Esophagus squamous epithelium (tissue), 5 donors: ENCODE measurements around the gene TRIM29. TPM values are rescaled to one million over a fixed set of nuclear protein-coding genes. Genes with fewer than 3 reads are reported as not detected.

Experiments used
- DNase-seq: peaks from one replicate; lab custom pipeline; 2025; lab: John Stamatoyannopoulos, UW
- H3K27ac ChIP-seq, 4 donors: fragments of 200-600 bp; sonication (generic); one replicate each; pipeline ENCODE4 v1.5.1; 2016 to 2019; ENCODE audit warnings: mild to moderate bottlenecking in 1 of 4
- H3K27me3 ChIP-seq, 4 donors: fragments of 200-600 bp; sonication (generic); 1 replicate in 3 of 4; 2 replicates in 1 of 4; pipeline versions ENCODE4 v1.5.1 to v1.6.0; 2017 to 2021; ENCODE audit warnings: antibody characterized with exemption in 1 of 4
- H3K36me3 ChIP-seq, 3 donors: fragments of 200-600 bp; sonication (generic); one replicate each; pipeline ENCODE4 v1.5.1; 2016 to 2019
- H3K4me1 ChIP-seq, 3 donors: fragments of 200-600 bp; sonication (generic); one replicate each; pipeline ENCODE4 v1.5.1; 2017 to 2019
- H3K4me3 ChIP-seq, 4 donors: fragments of 200-600 bp; sonication (generic); 1 replicate in 3 of 4; 2 replicates in 1 of 4; pipeline ENCODE4 v1.5.1; 2016 to 2019; ENCODE audit warnings: mild to moderate bottlenecking in 2 of 4, moderate library complexity in 1 of 4
- H3K9me3 ChIP-seq, 3 donors: fragments of 200-600 bp; sonication (generic); one replicate each; pipeline ENCODE4 v1.5.1; 2016 to 2019
- POLR2A ChIP-seq, 4 donors: fragments of 450-650 bp; IDR thresholded peaks; one replicate each; pipeline ENCODE4 v1.6.1; 2017; ENCODE audit warnings: antibody characterized with exemption in 4 of 4, mild to moderate bottlenecking in 4 of 4, moderate library complexity in 3 of 4
- WGBS, 2 donors: methylation state at CpG; one replicate each; pipeline ENCODE4 v1.1.5; 2018; 5-methylcytosine and 5-hydroxymethylcytosine counted together
- intact Hi-C: fragments of 100-400 bp; cut with DNase I; formaldehyde crosslinking; loops from one replicate; pipeline ENCODE4 v1.15.0; 2022
- total RNA-seq, 4 donors: library from RNA; depleted of rRNA; stranded (reverse); fragments of >200 nt; gene quantifications; one replicate each; pipeline ENCODE4 v1.1.0, GENCODE V29; 2016
- TF ChIP-seq, protein P1 (sequence below), 6 experiments: fragments of 450-650 bp in 4 of 6; fragments of 200-600 bp in 2 of 6; sonication (generic) in 2 of 6; IDR thresholded peaks; one replicate each; pipeline ENCODE4 v1.5.1; 2016 to 2019; ENCODE audit warnings: antibody characterized with exemption in 6 of 6, mild to moderate bottlenecking in 4 of 6, moderate library complexity in 4 of 6
- donor health status: DM: yes; HTN: yes; CAD: no.

TRIM29 gene
- total RNA-seq, 4 donors from 2014 or later, result 691 to 1,472 (median 816) TPM

GRCh38 chr11:120063686-120064340 lies 74.1 kb downstream of the TRIM29 start:
- Histone ChIP-seq H3K9me3 (no peaks in the 10 kb centered on the region), H3K4me3 (no peak overlapping the region), H3K27me3 (peaks cover 0 to 30% (median 0%) of the 10 kb centered on the region in 4 donors), H3K36me3 (no peaks in the 10 kb centered on the region), H3K27ac (peak overlapping the region in 1 of 4 donors; percentile 33), H3K4me1 (peaks cover 0 to 36% (median 6%) of the 10 kb centered on the region in 3 donors)
- 65% methylated on average over 6 to 7 of the region's 7 CpGs for WGBS, 2 donors
- TF ChIP-seq POLR2A (IDR thresholded peaks at IDR 0.05), result no peak
- TF ChIP-seq, protein P1, sequence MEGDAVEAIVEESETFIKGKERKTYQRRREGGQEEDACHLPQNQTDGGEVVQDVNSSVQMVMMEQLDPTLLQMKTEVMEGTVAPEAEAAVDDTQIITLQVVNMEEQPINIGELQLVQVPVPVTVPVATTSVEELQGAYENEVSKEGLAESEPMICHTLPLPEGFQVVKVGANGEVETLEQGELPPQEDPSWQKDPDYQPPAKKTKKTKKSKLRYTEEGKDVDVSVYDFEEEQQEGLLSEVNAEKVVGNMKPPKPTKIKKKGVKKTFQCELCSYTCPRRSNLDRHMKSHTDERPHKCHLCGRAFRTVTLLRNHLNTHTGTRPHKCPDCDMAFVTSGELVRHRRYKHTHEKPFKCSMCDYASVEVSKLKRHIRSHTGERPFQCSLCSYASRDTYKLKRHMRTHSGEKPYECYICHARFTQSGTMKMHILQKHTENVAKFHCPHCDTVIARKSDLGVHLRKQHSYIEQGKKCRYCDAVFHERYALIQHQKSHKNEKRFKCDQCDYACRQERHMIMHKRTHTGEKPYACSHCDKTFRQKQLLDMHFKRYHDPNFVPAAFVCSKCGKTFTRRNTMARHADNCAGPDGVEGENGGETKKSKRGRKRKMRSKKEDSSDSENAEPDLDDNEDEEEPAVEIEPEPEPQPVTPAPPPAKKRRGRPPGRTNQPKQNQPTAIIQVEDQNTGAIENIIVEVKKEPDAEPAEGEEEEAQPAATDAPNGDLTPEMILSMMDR (IDR thresholded peaks at IDR 0.05), result no peak
- DNase-seq, result no peak
- intact Hi-C loops, result no loop called here

DNA sequence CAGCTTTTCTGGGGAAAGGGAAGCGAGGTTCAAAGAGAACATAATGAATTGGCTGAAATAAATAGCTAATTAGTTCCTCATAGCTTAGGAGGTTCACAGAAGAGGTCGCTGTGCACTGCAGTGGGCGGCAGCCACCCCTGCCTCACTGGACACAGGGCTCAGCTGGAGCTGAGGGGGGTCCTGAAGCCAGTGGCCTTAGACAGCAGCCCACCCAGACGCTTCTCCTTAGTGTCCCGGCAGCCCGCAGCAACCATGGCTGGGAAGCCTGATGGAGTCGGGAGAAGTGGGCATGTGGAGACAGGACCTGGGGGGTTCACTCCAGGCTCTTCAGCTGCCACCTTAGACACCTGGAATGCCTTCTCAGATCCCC lies 75.4 kb downstream of the TRIM29 start:
- intact Hi-C loops, result no loop called here
- no peaks in the 10 kb centered on the region for H3K9me3 ChIP-seq
- no peaks in the 10 kb centered on the region for H3K36me3 ChIP-seq
- H3K4me1 ChIP-seq, result peaks cover 7 to 42% (median 10%) of the 10 kb centered on the region in 3 donors
- peaks cover 0 to 20% (median 0%) of the 10 kb centered on the region in 4 donors for H3K27me3 ChIP-seq
- no peak overlapping the region for H3K27ac ChIP-seq
- no peak overlapping the region for H3K4me3 ChIP-seq
- WGBS, 2 donors, result 30 to 32% methylated on average over 7 of the region's 7 CpGs
- TF ChIP-seq, protein P1 (IDR thresholded peaks at IDR 0.05), result no peak
- TF ChIP-seq POLR2A (IDR thresholded peaks at IDR 0.05), result no peak
- no peak for DNase-seq

- Histone ChIP-seq H3K4me1 (peaks cover 10 to 47% (median 10%) of the 10 kb centered on the region in 3 donors), H3K9me3 (no peaks in the 10 kb centered on the region), H3K4me3 (no peak overlapping the region), H3K27ac (no peak overlapping the region), H3K27me3 (peaks cover 0 to 15% (median 0%) of the 10 kb centered on the region in 4 donors), H3K36me3 (no peaks in the 10 kb centered on the region)
- no peak for DNase-seq
- no peak for TF ChIP-seq POLR2A (IDR thresholded peaks at IDR 0.05)
- TF ChIP-seq, protein P1 (IDR thresholded peaks at IDR 0.05), result peak in 1 of 6 experiments; percentile 11
- WGBS, 2 donors, result 26 to 33% methylated on average over 19 to 21 of the region's 28 CpGs
- intact Hi-C loops, result no loop called here
Measured at GRCh38 chr11:120061761-120062560, 76.0 kb downstream of the TRIM29 start.

Other genes with a start within 250 kb of the TRIM29 start
- gene OAF, start 72.9 kb upstream of the TRIM29 start, total RNA-seq, result 10 to 100 TPM in 3 of 4 donors, 1 to 10 TPM in 1; 7.4 to 49.0 (median 14.3) TPM
- 1 to 10 TPM in 3 of 4 donors, not detected in 1; 1.1 to 2.9 (median 1.5) TPM for gene POU2F3, start 102.0 kb upstream of the TRIM29 start, total RNA-seq
- gene TLCD5, start 187.2 kb upstream of the TRIM29 start, total RNA-seq, result 1 to 10 TPM in 1 of 4 donors, under 1 TPM in 3; 0.23 to 3.2 (median 0.43) TPM
- gene ARHGEF12, start 198.3 kb upstream of the TRIM29 start, total RNA-seq, result 100 to 1,000 TPM in 1 of 4 donors, 10 to 100 TPM in 3; 57.4 to 106 (median 70.7) TPM